Suprapubic skin (tissue), 4 donors: ENCODE data around the gene FMN1. TPM values are rescaled to one million over a fixed set of nuclear protein-coding genes. Genes with fewer than 3 reads are reported as not detected.

Experiments used
- DNase-seq, 2 donors: peaks; one replicate each; pipeline ENCODE4 v3.0.0-alpha.2; 2019; ENCODE audit warnings: low spot score in 2 of 2
- H3K27ac ChIP-seq: fragments of 200-600 bp; sonication (generic); one replicate; pipeline ENCODE4 v1.5.1; 2019
- H3K27me3 ChIP-seq: fragments of 200-600 bp; sonication (generic); one replicate; pipeline ENCODE4 v1.5.1; 2019
- H3K36me3 ChIP-seq: fragments of 200-600 bp; sonication (generic); one replicate; pipeline ENCODE4 v1.5.1; 2019
- H3K4me1 ChIP-seq: fragments of 200-600 bp; sonication (generic); one replicate; pipeline ENCODE4 v1.5.1; 2019
- H3K4me3 ChIP-seq: fragments of 200-600 bp; sonication (generic); one replicate; pipeline ENCODE4 v1.5.1; 2019; ENCODE audit warnings: mild to moderate bottlenecking
- H3K9me3 ChIP-seq: fragments of 200-600 bp; sonication (generic); one replicate; pipeline ENCODE4 v1.5.1; 2019
- CTCF ChIP-seq, 2 donors: fragments of 200-600 bp in 1 of 2; fragments of 450-650 bp in 1 of 2; sonication (generic) in 1 of 2; IDR thresholded peaks; one replicate each; pipeline ENCODE4 v1.5.1; 2016 to 2019; ENCODE audit warnings: antibody characterized with exemption in 2 of 2, mild to moderate bottlenecking in 1 of 2, moderate library complexity in 1 of 2
- EP300 ChIP-seq: sonication (generic); formaldehyde crosslinking; IDR thresholded peaks from one replicate; pipeline ENCODE4 v1.6.1; 2017; ENCODE audit warnings: antibody characterized with exemption
- POLR2A ChIP-seq, 2 donors: fragments of 450-650 bp; IDR thresholded peaks; one replicate each; pipeline ENCODE4 v1.6.1; 2017; ENCODE audit warnings: antibody characterized with exemption in 2 of 2, mild to moderate bottlenecking in 2 of 2, moderate library complexity in 2 of 2
- POLR2AphosphoS5 ChIP-seq, 3 donors: sonication (generic); formaldehyde crosslinking; IDR thresholded peaks; one replicate each; pipeline ENCODE4 v1.6.1; 2017; ENCODE audit warnings: antibody characterized with exemption in 3 of 3
- WGBS: methylation state at CpG from one replicate; pipeline ENCODE4 v1.1.5; 2018; 5-methylcytosine and 5-hydroxymethylcytosine counted together
- total RNA-seq, 4 donors: library from RNA; depleted of rRNA; stranded (reverse); fragments of >200 nt; gene quantifications; one replicate each; pipeline ENCODE4 v1.1.0, GENCODE V29; 2016

Gene FMN1
- total RNA-seq, 4 donors from 2014 or later: 19.8 to 47.3 (median 33.1) TPM

- Histone ChIP-seq H3K27ac (no peak overlapping the region), H3K36me3 (no peaks in the 10 kb centered on the region), H3K4me3 (no peak overlapping the region), H3K4me1 (peaks cover 32% of the 10 kb centered on the region), H3K27me3 (no peaks in the 10 kb centered on the region), H3K9me3 (no peaks in the 10 kb centered on the region)
- DNase-seq: no peak
- 69% methylated on average over 7 of the region's 7 CpGs for WGBS
- no peak for TF ChIP-seq EP300
- TF ChIP-seq POLR2AphosphoS5 (IDR thresholded peaks at IDR 0.05): no peak
- TF ChIP-seq CTCF (IDR thresholded peaks at IDR 0.05): no peak
- TF ChIP-seq POLR2A (IDR thresholded peaks at IDR 0.05): no peak
Observed at GRCh38 chr15:33027306-33028035, 167.0 kb downstream of the FMN1 start.

GRCh38 chr15:33026614-33027013 lies 167.9 kb downstream of the FMN1 start:
- no peak for DNase-seq
- Histone ChIP-seq H3K4me3 (no peak overlapping the region), H3K27ac (no peak overlapping the region), H3K27me3 (no peaks in the 10 kb centered on the region), H3K9me3 (no peaks in the 10 kb centered on the region), H3K4me1 (peaks cover 37% of the 10 kb centered on the region), H3K36me3 (no peaks in the 10 kb centered on the region)
- no peak for TF ChIP-seq CTCF (IDR thresholded peaks at IDR 0.05)
- no peak for TF ChIP-seq EP300
- TF ChIP-seq POLR2A (IDR thresholded peaks at IDR 0.05): no peak
- TF ChIP-seq POLR2AphosphoS5 (IDR thresholded peaks at IDR 0.05): no peak
- 20% methylated on average over 2 of the region's 2 CpGs for WGBS

- TF ChIP-seq EP300 (no peak), POLR2AphosphoS5 (IDR thresholded peaks at IDR 0.05) (no peak), CTCF (IDR thresholded peaks at IDR 0.05) (no peak), POLR2A (IDR thresholded peaks at IDR 0.05) (no peak)
- H3K36me3 ChIP-seq: no peaks in the 10 kb centered on the region
- WGBS: 23% methylated on average over 2 of the region's 2 CpGs
- H3K9me3 ChIP-seq: no peaks in the 10 kb centered on the region
- H3K27me3 ChIP-seq: no peaks in the 10 kb centered on the region
- peaks cover 16% of the 10 kb centered on the region for H3K4me1 ChIP-seq
- H3K4me3 ChIP-seq: no peak overlapping the region
- H3K27ac ChIP-seq: peak overlapping the region; percentile 51
- peak in 1 of 2 donors; percentile 73 for DNase-seq
Observed at GRCh38 chr15:33022629-33023028, 171.9 kb downstream of the FMN1 start.

- WGBS: 17% methylated on average over 4 of the region's 4 CpGs
- no peak overlapping the region for H3K4me3 ChIP-seq
- no peaks in the 10 kb centered on the region for H3K9me3 ChIP-seq
- H3K4me1 ChIP-seq: peaks cover 16% of the 10 kb centered on the region
- peak overlapping the region; percentile 51 for H3K27ac ChIP-seq
- no peaks in the 10 kb centered on the region for H3K36me3 ChIP-seq
- no peak for DNase-seq
- H3K27me3 ChIP-seq: no peaks in the 10 kb centered on the region
- TF ChIP-seq CTCF (IDR thresholded peaks at IDR 0.05) (peak; percentile 49 to 60), POLR2A (IDR thresholded peaks at IDR 0.05) (no peak)
Observed at GRCh38 chr15:33021806-33022389, 172.6 kb downstream of the FMN1 start.

GRCh38 chr15:33019354-33019981 lies 175.0 kb downstream of the FMN1 start:
- Histone ChIP-seq H3K9me3 (no peaks in the 10 kb centered on the region), H3K27ac (no peak overlapping the region), H3K4me3 (no peak overlapping the region), H3K27me3 (no peaks in the 10 kb centered on the region), H3K36me3 (no peaks in the 10 kb centered on the region), H3K4me1 (peaks cover 13% of the 10 kb centered on the region)
- no peak for DNase-seq
- WGBS: 90% methylated on average over 4 of the region's 43 CpGs
- TF ChIP-seq POLR2AphosphoS5 (IDR thresholded peaks at IDR 0.05) (no peak), POLR2A (IDR thresholded peaks at IDR 0.05) (no peak), EP300 (no peak), CTCF (IDR thresholded peaks at IDR 0.05) (no peak)
